Measurements from ENCODE around the gene CCDC97.

The CCDC97 gene

GRCh38 chr19:41320185-41320518, 10.2 kb downstream of the CCDC97 start:
- no peak for DNase-seq (ENCODE audit: low spot score in 2 of 2)
- Histone ChIP-seq H3K36me3 (replicated peaks) (peaks cover 66% of the 10 kb centered on the region), H3K4me1 (no peaks in the 10 kb centered on the region), H3K9me3 (no peaks in the 10 kb centered on the region), H3K4me3 (no peak overlapping the region), H3K27me3 (ENCODE audit: low read depth) (no peaks in the 10 kb centered on the region)
- in situ Hi-C loops (cut with MboI; ENCODE audit: low sequenced_read_pairs) = no loop called here

- no peak for DNase-seq (ENCODE audit: low spot score in 2 of 2)
- in situ Hi-C loops (cut with MboI; ENCODE audit: low sequenced_read_pairs) = no loop called here
- peaks cover 66% of the 10 kb centered on the region for H3K36me3 ChIP-seq (replicated peaks)
- no peak overlapping the region for H3K4me3 ChIP-seq
- H3K27me3 ChIP-seq (ENCODE audit: low read depth) = no peaks in the 10 kb centered on the region
- H3K9me3 ChIP-seq = no peaks in the 10 kb centered on the region
- H3K4me1 ChIP-seq = no peaks in the 10 kb centered on the region
Measured at GRCh38 chr19:41320568-41320967, 10.6 kb downstream of the CCDC97 start.

GRCh38 chr19:41321204-41321599, 11.2 kb downstream of the CCDC97 start:
- H3K4me3 ChIP-seq = no peak overlapping the region
- H3K27me3 ChIP-seq (ENCODE audit: low read depth) = no peaks in the 10 kb centered on the region
- in situ Hi-C loops (cut with MboI; ENCODE audit: low sequenced_read_pairs) = no loop called here
- peaks cover 64% of the 10 kb centered on the region for H3K36me3 ChIP-seq (replicated peaks)
- no peaks in the 10 kb centered on the region for H3K4me1 ChIP-seq
- H3K9me3 ChIP-seq = no peaks in the 10 kb centered on the region
- no peak for DNase-seq (ENCODE audit: low spot score in 2 of 2)

- H3K4me1 ChIP-seq = no peaks in the 10 kb centered on the region
- H3K4me3 ChIP-seq = no peak overlapping the region
- H3K9me3 ChIP-seq = no peaks in the 10 kb centered on the region
- DNase-seq (ENCODE audit: low spot score in 2 of 2) = peak; percentile 25 to 58
- H3K36me3 ChIP-seq (replicated peaks) = peaks cover 59% of the 10 kb centered on the region
- H3K27me3 ChIP-seq (ENCODE audit: low read depth) = no peaks in the 10 kb centered on the region
- in situ Hi-C loops (cut with MboI; ENCODE audit: low sequenced_read_pairs) = no loop called here
Measured at GRCh38 chr19:41321600-41322270, 11.8 kb downstream of the CCDC97 start.

- no peaks in the 10 kb centered on the region for H3K4me1 ChIP-seq
- no peak overlapping the region for H3K4me3 ChIP-seq
- peaks cover 52% of the 10 kb centered on the region for H3K36me3 ChIP-seq (replicated peaks)
- in situ Hi-C loops (cut with MboI; ENCODE audit: low sequenced_read_pairs) = no loop called here
- H3K9me3 ChIP-seq = no peaks in the 10 kb centered on the region
- no peaks in the 10 kb centered on the region for H3K27me3 ChIP-seq (ENCODE audit: low read depth)
- DNase-seq (ENCODE audit: low spot score in 2 of 2) = no peak
Measured at GRCh38 chr19:41322451-41322850, 12.5 kb downstream of the CCDC97 start.

- H3K4me1 ChIP-seq = no peaks in the 10 kb centered on the region
Measured at GRCh38 chr19:41323023-41323422, 13.1 kb downstream of the CCDC97 start.

GRCh38 chr19:41323430-41324125, 13.6 kb downstream of the CCDC97 start:
- no peak for DNase-seq (ENCODE audit: low spot score in 2 of 2)
- in situ Hi-C loops (cut with MboI; ENCODE audit: low sequenced_read_pairs) = no loop called here
- H3K4me1 ChIP-seq = no peaks in the 10 kb centered on the region
- H3K4me3 ChIP-seq = no peak overlapping the region
- H3K27me3 ChIP-seq (ENCODE audit: low read depth) = no peaks in the 10 kb centered on the region
- peaks cover 49% of the 10 kb centered on the region for H3K36me3 ChIP-seq (replicated peaks)
- H3K9me3 ChIP-seq = no peaks in the 10 kb centered on the region

More at GRCh38 chr19:41323023-41323422, 13.1 kb downstream of the CCDC97 start:
- in situ Hi-C loops (cut with MboI; ENCODE audit: low sequenced_read_pairs) = no loop called here
- Histone ChIP-seq H3K27me3 (ENCODE audit: low read depth) (no peaks in the 10 kb centered on the region), H3K9me3 (no peaks in the 10 kb centered on the region), H3K36me3 (replicated peaks) (peaks cover 51% of the 10 kb centered on the region), H3K4me3 (no peak overlapping the region)
- no peak for DNase-seq (ENCODE audit: low spot score in 2 of 2)

GRCh38 chr19:41324231-41324702, 14.3 kb downstream of the CCDC97 start:
- no peaks in the 10 kb centered on the region for H3K9me3 ChIP-seq
- no peaks in the 10 kb centered on the region for H3K27me3 ChIP-seq (ENCODE audit: low read depth)
- H3K36me3 ChIP-seq (replicated peaks) = peaks cover 42% of the 10 kb centered on the region
- DNase-seq (ENCODE audit: low spot score in 2 of 2) = no peak
- in situ Hi-C loops (cut with MboI; ENCODE audit: low sequenced_read_pairs) = no loop called here
- H3K4me1 ChIP-seq = no peaks in the 10 kb centered on the region
- H3K4me3 ChIP-seq = no peak overlapping the region

- no peaks in the 10 kb centered on the region for H3K4me1 ChIP-seq
- H3K36me3 ChIP-seq (replicated peaks) = peaks cover 36% of the 10 kb centered on the region
- DNase-seq (ENCODE audit: low spot score in 2 of 2) = no peak
- no peak overlapping the region for H3K4me3 ChIP-seq
- H3K9me3 ChIP-seq = no peaks in the 10 kb centered on the region
- no peaks in the 10 kb centered on the region for H3K27me3 ChIP-seq (ENCODE audit: low read depth)
- in situ Hi-C loops (cut with MboI; ENCODE audit: low sequenced_read_pairs) = no loop called here
Measured at GRCh38 chr19:41324921-41325639, 15.1 kb downstream of the CCDC97 start.

GRCh38 chr19:41325640-41325946, 15.6 kb downstream of the CCDC97 start:
- H3K4me3 ChIP-seq = no peak overlapping the region
- no peak for DNase-seq (ENCODE audit: low spot score in 2 of 2)
- peaks cover 32% of the 10 kb centered on the region for H3K36me3 ChIP-seq (replicated peaks)
- in situ Hi-C loops (cut with MboI; ENCODE audit: low sequenced_read_pairs) = no loop called here
- no peaks in the 10 kb centered on the region for H3K27me3 ChIP-seq (ENCODE audit: low read depth)
- H3K9me3 ChIP-seq = no peaks in the 10 kb centered on the region
- H3K4me1 ChIP-seq = no peaks in the 10 kb centered on the region

- in situ Hi-C loops (cut with MboI; ENCODE audit: low sequenced_read_pairs) = no loop called here
- Histone ChIP-seq H3K4me3 (no peak overlapping the region), H3K36me3 (replicated peaks) (peaks cover 27% of the 10 kb centered on the region), H3K4me1 (no peaks in the 10 kb centered on the region), H3K9me3 (no peaks in the 10 kb centered on the region), H3K27me3 (ENCODE audit: low read depth) (no peaks in the 10 kb centered on the region)
- DNase-seq (ENCODE audit: low spot score in 2 of 2) = no peak
Measured at GRCh38 chr19:41325947-41326706, 16.2 kb downstream of the CCDC97 start.

GRCh38 chr19:41327076-41327575, 17.2 kb downstream of the CCDC97 start:
- Histone ChIP-seq H3K36me3 (replicated peaks) (peaks cover 24% of the 10 kb centered on the region), H3K27me3 (ENCODE audit: low read depth) (no peaks in the 10 kb centered on the region), H3K9me3 (no peaks in the 10 kb centered on the region), H3K4me1 (no peaks in the 10 kb centered on the region), H3K4me3 (no peak overlapping the region)
- in situ Hi-C loops (cut with MboI; ENCODE audit: low sequenced_read_pairs) = no loop called here
- no peak for DNase-seq (ENCODE audit: low spot score in 2 of 2)

- Histone ChIP-seq H3K4me1 (no peaks in the 10 kb centered on the region), H3K4me3 (no peak overlapping the region), H3K36me3 (replicated peaks) (peaks cover 18% of the 10 kb centered on the region), H3K9me3 (no peaks in the 10 kb centered on the region), H3K27me3 (ENCODE audit: low read depth) (no peaks in the 10 kb centered on the region)
- DNase-seq (ENCODE audit: low spot score in 2 of 2) = no peak
- in situ Hi-C loops (cut with MboI; ENCODE audit: low sequenced_read_pairs) = no loop called here
Measured at GRCh38 chr19:41327576-41328156, 17.7 kb downstream of the CCDC97 start.

Data from HAP-1 (cell line).